CD4-positive, CD25-positive, alpha-beta regulatory T cell (primary cell): ENCODE results near the gene BBS12. TPM values are rescaled to one million over a fixed set of nuclear protein-coding genes. Genes with fewer than 3 reads are reported as not detected.

Source experiments
- ATAC-seq, 2 donors: fragments of 150-1000 bp; cut with Tn5 transposase; one replicate each; pipeline ENCODE4 v1.10.0; 2021; ENCODE audit warnings: low read depth in 2 of 2, moderate number of reproducible peaks in 2 of 2, moderate library complexity in 1 of 2
- DNase-seq, 3 donors: peaks; one replicate each; pipeline versions ENCODE4 v3.0.0 to v3.0.0-alpha.2; 2012 to 2022; ENCODE audit warnings: mixed read lengths in 1 of 3
- H3K27ac ChIP-seq: one replicate; pipeline ENCODE4 v1.7.0; 2013; ENCODE audit warnings: mild to moderate bottlenecking, low read length; ENCODE audit not compliant: insufficient read depth, poor library complexity, severe bottlenecking
- H3K27me3 ChIP-seq: one replicate; pipeline ENCODE4 v1.7.0; 2013; ENCODE audit warnings: low read length; ENCODE audit not compliant: control insufficient read depth, insufficient read depth
- H3K36me3 ChIP-seq: one replicate; pipeline ENCODE4 v1.7.0; 2013; ENCODE audit warnings: mild to moderate bottlenecking, low read length, moderate library complexity; ENCODE audit not compliant: control insufficient read depth, insufficient read depth
- H3K4me1 ChIP-seq: 2 replicates; pipeline ENCODE4 v1.7.0; 2013; ENCODE audit warnings: mild to moderate bottlenecking, low read length; ENCODE audit not compliant: insufficient read depth, control insufficient read depth, poor library complexity, severe bottlenecking
- H3K4me3 ChIP-seq: one replicate; pipeline ENCODE4 v1.7.0; 2013; ENCODE audit warnings: low read depth, mild to moderate bottlenecking, low read length, moderate library complexity
- H3K9me3 ChIP-seq, 2 experiments: 1 replicate in 1 of 2; 2 replicates in 1 of 2; pipeline ENCODE4 v1.7.0; 2013; ENCODE audit warnings: low read length in 2 of 2, mild to moderate bottlenecking in 1 of 2, moderate library complexity in 1 of 2; ENCODE audit not compliant: control insufficient read depth in 2 of 2
- H3K27ac Mint-ChIP-seq, 3 donors: one replicate each; pipeline ENCODE4 v1.8.0; 2020 to 2022; ENCODE audit warnings: mild to moderate bottlenecking in 3 of 3, mixed read lengths in 3 of 3, moderate library complexity in 2 of 3
- H3K27me3 Mint-ChIP-seq: one replicate; pipeline ENCODE4 v1.8.0; 2022; ENCODE audit warnings: mild to moderate bottlenecking, mixed read lengths
- H3K36me3 Mint-ChIP-seq: one replicate; pipeline ENCODE4 v1.8.0; 2020; ENCODE audit warnings: mixed read lengths
- H3K4me1 Mint-ChIP-seq, 4 donors: one replicate each; pipeline ENCODE4 v1.8.0; 2020 to 2022; ENCODE audit warnings: mixed read lengths in 4 of 4, mild to moderate bottlenecking in 1 of 4
- H3K4me3 Mint-ChIP-seq, 4 donors: one replicate each; pipeline ENCODE4 v1.8.0; 2020 to 2022; ENCODE audit warnings: mild to moderate bottlenecking in 4 of 4, mixed read lengths in 4 of 4, moderate library complexity in 3 of 4
- H3K9me3 Mint-ChIP-seq, 7 donors: one replicate each; pipeline ENCODE4 v1.8.0; 2020 to 2022; ENCODE audit warnings: mixed read lengths in 7 of 7, mild to moderate bottlenecking in 3 of 7, moderate library complexity in 2 of 7
- polyA plus RNA-seq, 4 donors: library from polyadenylated mRNA; unstranded; fragments of 300-500 nt; fragmentation: Illumina TruSeq; gene quantifications; one replicate each; pipeline ENCODE4 v1.2.3, GENCODE V29; 2021
- total RNA-seq: library from RNA; stranded (reverse); gene quantifications from one replicate; pipeline ENCODE4 v1.2.3, GENCODE V29; 2022

BBS12 gene
- total and polyA plus RNA-seq, 5 donors from 2014 or later, result 1.2 to 2.8 (median 1.7) TPM

DNA sequence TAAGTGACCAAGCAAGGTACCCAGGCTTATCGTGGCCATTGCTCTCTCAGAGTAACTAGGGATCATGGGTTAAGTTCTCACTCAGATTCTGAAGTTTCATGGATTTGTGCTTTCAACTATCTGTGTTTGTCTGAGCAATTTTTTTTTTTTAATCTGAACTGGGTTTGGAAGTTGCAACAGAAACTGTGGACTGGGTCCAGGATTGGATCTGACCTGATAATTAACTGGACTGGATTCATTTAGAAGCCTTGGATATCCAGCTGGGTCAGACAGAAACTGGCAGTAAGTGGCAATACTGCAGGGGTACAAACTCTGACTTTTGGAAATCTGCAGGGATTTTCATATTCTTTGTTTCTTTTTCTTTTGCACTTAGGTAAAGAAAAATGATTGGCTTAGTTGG lies 55.4 kb downstream of the BBS12 start:
- H3K27me3 ChIP-seq, result no peaks in the 10 kb centered on the region
- H3K9me3 Mint-ChIP-seq, result peaks cover 0 to 3% (median 0%) of the 10 kb centered on the region in 7 donors
- H3K27ac Mint-ChIP-seq, result no peak overlapping the region
- no peaks in the 10 kb centered on the region for H3K36me3 ChIP-seq
- DNase-seq, result no peak
- H3K4me1 ChIP-seq, result no peaks in the 10 kb centered on the region
- H3K9me3 ChIP-seq, result no peaks in the 10 kb centered on the region
- no peaks in the 10 kb centered on the region for H3K4me1 Mint-ChIP-seq
- no peak for ATAC-seq
- no peak overlapping the region for H3K4me3 Mint-ChIP-seq
- H3K27ac ChIP-seq, result no peak overlapping the region
- no peaks in the 10 kb centered on the region for H3K36me3 Mint-ChIP-seq
- H3K27me3 Mint-ChIP-seq, result peaks cover 24% of the 10 kb centered on the region
- no peak overlapping the region for H3K4me3 ChIP-seq

DNA sequence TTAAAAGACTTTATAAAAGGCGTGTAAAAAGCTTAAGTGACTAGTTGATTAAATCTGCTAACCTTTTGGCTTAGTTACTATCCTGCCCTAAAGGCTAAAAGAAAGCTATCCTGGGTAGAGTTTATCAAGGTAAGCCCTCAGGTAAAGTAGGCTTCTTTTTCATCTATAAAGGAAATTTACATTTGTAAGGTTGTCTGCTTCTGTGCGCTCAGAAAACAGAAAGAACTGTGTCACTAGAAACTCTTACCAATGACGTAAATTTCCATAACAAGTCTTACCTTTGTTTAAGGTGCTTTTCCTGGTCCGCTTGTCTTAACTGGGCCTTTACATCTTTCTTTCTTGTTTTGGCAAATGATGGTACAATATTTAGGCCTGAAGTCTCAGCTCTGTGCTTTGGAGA lies 56.4 kb downstream of the BBS12 start:
- Mint-ChIP-seq H3K4me1 (no peaks in the 10 kb centered on the region), H3K9me3 (peaks cover 0 to 3% (median 0%) of the 10 kb centered on the region in 7 donors), H3K27ac (no peak overlapping the region), H3K4me3 (no peak overlapping the region), H3K36me3 (no peaks in the 10 kb centered on the region), H3K27me3 (peaks cover 20% of the 10 kb centered on the region)
- H3K9me3 ChIP-seq, result no peaks in the 10 kb centered on the region
- ATAC-seq, result no peak
- no peaks in the 10 kb centered on the region for H3K4me1 ChIP-seq
- no peak overlapping the region for H3K27ac ChIP-seq
- H3K27me3 ChIP-seq, result no peaks in the 10 kb centered on the region
- no peak for DNase-seq
- no peak overlapping the region for H3K4me3 ChIP-seq
- H3K36me3 ChIP-seq, result no peaks in the 10 kb centered on the region

DNA sequence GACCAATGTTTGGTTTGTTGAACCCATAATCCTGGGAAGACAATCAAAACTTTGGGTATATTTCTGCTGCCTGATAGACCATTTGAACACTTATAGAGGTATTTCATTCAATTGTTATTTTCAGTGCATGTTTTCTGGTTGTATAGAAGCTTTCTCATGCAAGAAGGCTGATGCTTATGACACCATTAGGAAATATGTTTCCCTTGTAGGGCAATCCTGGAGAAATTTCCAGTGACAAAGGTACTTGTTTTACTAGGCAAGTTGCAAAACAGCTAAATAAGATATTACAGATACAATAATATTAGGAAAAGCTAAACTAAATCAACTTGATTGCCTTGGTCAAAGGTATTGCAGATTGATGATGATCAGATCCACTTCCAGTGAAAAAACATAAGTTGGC lies 61.3 kb downstream of the BBS12 start:
- H3K27ac Mint-ChIP-seq, result no peak overlapping the region
- H3K9me3 Mint-ChIP-seq, result peaks cover 0 to 1% (median 0%) of the 10 kb centered on the region in 7 donors
- H3K36me3 Mint-ChIP-seq, result no peaks in the 10 kb centered on the region
- no peak overlapping the region for H3K4me3 ChIP-seq
- H3K9me3 ChIP-seq, result no peaks in the 10 kb centered on the region
- H3K4me3 Mint-ChIP-seq, result no peak overlapping the region
- H3K4me1 Mint-ChIP-seq, result no peaks in the 10 kb centered on the region
- no peaks in the 10 kb centered on the region for H3K4me1 ChIP-seq
- H3K27me3 Mint-ChIP-seq, result peaks cover 29% of the 10 kb centered on the region
- DNase-seq (no peak), ATAC-seq (no peak)
- peaks cover 3% of the 10 kb centered on the region for H3K27me3 ChIP-seq
- H3K36me3 ChIP-seq, result no peaks in the 10 kb centered on the region
- no peak overlapping the region for H3K27ac ChIP-seq

Other genes with a start within 250 kb of the BBS12 start
- 0.20 TPM for gene IL21, start 111.6 kb upstream of the BBS12 start, total RNA-seq
- gene IL21, start 111.6 kb upstream of the BBS12 start, polyA plus RNA-seq, result under 1 TPM in 1 of 4 donors, not detected in 3; 0.15 TPM
- not detected for gene FGF2, start 94.1 kb downstream of the BBS12 start, total RNA-seq
- not detected for gene FGF2, start 94.1 kb downstream of the BBS12 start, polyA plus RNA-seq
- gene NUDT6, start 189.9 kb downstream of the BBS12 start, total RNA-seq, result 1.8 TPM
- 1 to 10 TPM; 2.8 to 4.8 (median 3.2) TPM for gene NUDT6, start 189.9 kb downstream of the BBS12 start, polyA plus RNA-seq